T47D (cell line): Measurements from ENCODE around the gene ZBTB44.

ENCODE experiments used
- DNase-seq, 2 experiments: peaks; one replicate each; pipeline versions ENCODE4 v3.0.0 to v3.0.0-alpha.2; 2011 to 2012; ENCODE audit warnings: low read depth in 1 of 2, low spot score in 1 of 2
- JUND ChIP-seq: IDR thresholded peaks from 2 replicates; pipeline ENCODE4 v1.6.1; 2012; ENCODE audit warnings: low read depth
- in situ Hi-C: cut with HindIII; loops from 2 replicates; pipeline ENCODE4 v1.10.0; 2016; ENCODE audit warnings: low sequenced_read_pairs, low pct_unique_long_range_greater_than_20kb

Gene ZBTB44

GRCh38 chr11:130189492-130190210, 125.1 kb downstream of the ZBTB44 start:
- no peak for DNase-seq
- in situ Hi-C loops = no loop called here
- TF ChIP-seq JUND = no peak

DNA sequence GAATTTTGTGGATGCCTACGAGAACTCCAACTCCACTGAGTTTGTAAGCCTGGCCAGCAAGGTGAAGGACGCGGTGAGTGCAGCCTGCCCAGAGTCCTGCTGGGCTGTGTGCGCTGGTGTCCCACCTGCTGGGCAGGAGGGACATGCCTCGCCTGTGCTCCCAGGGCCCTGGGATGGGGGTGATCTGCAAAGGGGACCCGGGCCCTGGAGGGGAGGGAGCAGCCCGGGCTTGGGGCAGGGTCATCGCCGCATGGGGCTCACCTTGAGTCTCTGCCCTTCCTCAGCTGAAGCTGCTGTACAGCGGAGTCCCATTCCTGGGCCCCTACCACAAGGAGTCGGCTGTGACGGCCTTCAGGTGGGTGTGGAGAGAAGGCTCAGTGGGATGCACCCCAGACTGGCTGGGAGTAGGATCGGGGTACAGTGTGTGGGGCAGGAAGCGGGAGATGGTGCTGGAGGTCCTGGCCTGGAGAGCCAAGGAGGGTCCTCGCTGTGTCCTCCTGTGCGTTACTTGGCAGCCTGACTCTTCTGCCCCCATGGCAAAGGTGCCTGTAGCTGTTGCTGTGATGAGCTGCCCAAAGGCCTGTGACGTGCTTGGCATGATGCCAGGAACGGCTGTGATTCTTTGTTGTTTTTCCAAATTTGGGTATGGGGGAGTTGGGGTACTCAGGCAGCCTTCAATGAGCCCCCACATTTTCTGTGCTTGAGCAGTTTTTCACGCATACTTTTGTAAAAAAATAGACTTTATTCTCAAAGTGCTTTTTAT, 126.0 kb downstream of the ZBTB44 start:
- in situ Hi-C loops = no loop called here
- no peak for DNase-seq
- no peak for TF ChIP-seq JUND

DNA sequence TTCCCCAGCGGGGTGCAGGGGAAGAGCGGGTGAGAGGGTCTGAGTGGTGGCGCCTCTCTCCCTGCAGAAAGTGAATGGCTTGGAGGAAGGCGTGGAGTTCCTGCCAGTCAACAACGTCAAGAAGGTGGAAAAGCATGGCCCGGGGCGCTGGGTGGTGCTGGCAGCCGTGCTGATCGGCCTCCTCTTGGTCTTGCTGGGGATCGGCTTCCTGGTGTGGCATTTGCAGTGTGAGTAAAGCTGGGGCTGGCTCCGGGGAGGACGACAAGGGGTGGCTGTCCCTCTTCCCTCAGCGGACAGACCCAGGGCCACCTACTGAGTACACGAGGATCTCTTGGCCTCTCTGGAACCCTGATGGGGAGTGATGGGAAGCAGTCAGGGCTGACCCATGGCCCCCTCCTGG, 126.7 kb downstream of the ZBTB44 start:
- in situ Hi-C loops = no loop called here
- peak in 1 of 2 experiments; percentile 46 for DNase-seq
- TF ChIP-seq JUND = no peak

GRCh38 chr11:130187096-130187495, 127.6 kb downstream of the ZBTB44 start:
- no peak for DNase-seq
- TF ChIP-seq JUND = no peak
- in situ Hi-C loops = no loop called here

DNA sequence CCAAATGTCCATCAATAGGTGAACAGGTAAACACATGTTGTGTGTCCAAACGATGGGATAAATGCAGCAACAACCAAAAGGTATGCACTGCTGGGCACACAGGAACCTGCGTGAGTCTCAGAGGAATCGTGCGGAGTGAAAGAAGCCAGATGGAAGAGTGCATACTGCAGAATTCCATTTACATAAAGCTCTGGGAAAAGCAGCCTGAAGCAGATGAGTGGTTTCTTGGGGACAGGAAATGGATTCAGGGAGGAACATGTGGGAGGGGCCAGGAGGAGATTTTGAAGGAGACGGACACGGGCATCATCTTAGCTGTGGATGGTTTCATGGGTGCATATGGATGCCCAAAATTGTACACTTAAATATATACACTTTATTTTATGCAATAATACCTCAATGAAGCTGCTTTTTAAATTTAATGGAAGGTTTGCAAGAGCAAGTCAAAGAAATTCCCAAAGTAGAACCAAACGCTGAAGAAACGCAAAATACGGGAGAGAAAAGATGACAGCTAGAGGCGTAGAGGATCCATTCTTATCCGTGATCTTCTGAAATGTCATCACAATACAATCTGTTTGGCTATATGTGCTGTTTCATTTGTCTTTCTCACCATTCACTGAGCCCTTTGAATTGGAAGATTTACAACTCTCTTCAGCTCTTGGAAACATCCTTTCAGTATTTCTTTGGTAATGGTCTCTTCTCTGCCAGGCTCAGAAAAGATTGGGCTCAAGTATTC, 130.7 kb downstream of the ZBTB44 start:
- no peak for TF ChIP-seq JUND
- in situ Hi-C loops = no loop called here
- no peak for DNase-seq

- in situ Hi-C loops = no loop called here
- peak in 1 of 2 experiments; percentile 67 for DNase-seq
- no peak for TF ChIP-seq JUND
These were observed 133.1 kb downstream of the ZBTB44 start for GRCh38 chr11:130181295-130182272.

DNA sequence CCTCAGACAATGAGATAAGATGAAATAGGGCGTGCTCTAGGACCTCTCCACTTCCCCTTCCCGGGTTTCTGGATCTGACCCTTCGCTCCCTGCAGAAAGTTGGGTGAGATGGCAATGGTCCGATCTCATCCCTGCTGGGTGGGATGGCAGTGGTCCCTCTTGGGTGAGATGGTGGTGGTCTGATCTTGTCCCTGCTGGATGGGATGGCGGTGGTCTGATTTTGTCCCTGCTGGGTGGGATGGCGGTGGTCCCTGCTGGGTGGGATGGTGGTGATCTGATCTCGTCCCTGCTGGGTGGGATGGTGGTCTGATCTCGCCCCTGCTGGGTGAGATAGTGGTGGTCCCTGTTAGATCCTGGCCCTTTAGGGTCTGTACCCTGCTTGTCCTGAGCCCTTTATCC, 133.8 kb downstream of the ZBTB44 start:
- in situ Hi-C loops = no loop called here
- no peak for TF ChIP-seq JUND
- DNase-seq = no peak

DNA sequence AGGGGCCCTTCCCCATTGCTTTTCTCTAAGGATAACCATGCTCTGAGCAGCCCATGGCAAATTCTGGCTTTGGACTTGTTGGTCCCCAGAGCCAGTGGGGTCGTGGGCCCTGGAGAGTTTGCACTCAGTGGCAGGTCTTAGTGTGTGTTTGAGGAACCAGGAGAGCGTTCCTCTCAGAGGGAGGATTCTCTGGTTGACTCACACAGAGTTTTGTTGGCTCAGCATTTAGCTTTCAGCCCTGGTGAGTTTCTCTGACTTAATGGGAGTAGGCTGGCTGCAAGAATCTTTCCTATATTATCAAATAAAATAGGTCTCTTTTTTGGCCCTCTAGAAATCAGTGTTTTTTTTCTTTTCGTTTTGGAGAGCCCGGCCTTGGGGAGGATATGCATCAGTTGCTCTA, 134.2 kb downstream of the ZBTB44 start:
- no peak for TF ChIP-seq JUND
- in situ Hi-C loops = no loop called here
- DNase-seq = no peak

DNA sequence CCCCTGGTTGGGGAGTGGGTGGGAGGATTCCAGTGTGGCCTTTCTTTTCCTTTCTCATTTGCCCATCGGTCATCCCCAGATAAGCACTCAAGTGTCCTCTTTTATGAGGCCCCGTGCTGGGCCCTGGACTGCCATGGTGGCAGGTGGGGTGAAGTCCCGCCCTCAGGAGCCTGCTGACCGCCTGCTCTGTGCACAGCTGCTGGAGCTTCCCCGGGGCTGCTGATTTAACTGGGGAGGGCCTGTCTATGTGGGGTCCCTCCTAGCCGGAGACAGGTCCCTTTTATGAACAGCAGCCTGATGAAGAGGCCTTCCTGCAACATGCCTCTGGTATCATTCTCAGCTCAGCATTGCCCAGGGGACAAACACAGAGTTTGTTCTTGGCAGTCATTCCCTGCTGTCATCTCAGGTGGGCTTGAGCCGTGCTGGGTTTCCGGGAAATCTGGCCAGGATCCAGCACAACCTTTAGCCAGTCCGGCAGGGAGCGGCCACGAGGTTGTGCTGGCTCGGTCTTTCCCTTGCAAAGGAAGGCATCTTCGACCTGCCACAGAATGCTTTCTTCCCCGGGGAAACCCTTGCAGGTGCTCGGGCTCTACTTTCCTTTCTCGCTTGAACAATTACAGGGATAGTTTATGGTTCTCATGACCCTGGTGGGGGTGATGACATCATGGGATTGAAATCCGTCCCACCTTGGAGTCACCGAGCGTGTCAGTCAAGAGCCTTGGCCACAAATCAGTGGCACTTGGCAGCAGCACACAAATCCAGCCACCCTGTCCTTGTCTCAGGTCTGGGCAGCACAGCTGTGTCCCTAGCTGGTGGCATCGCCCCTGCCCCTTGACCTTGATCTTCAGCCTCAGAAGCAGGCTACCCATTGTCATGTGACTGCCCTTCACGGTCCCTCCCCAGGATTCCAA, 135.1 kb downstream of the ZBTB44 start:
- no peak for DNase-seq
- in situ Hi-C loops = no loop called here
- TF ChIP-seq JUND = no peak

- TF ChIP-seq JUND = no peak
- in situ Hi-C loops = no loop called here
- DNase-seq = no peak
These were observed 136.0 kb downstream of the ZBTB44 start for GRCh38 chr11:130178441-130179339.
